ENCODE results near the gene GOLM1.

- no peak for TF ChIP-seq CTCF (IDR thresholded peaks at IDR 0.05 in 8 of 11, conservative IDR thresholded peaks at IDR 0.05 in 3 of 11)
- no peak for TF ChIP-seq POLR2A (IDR thresholded peaks at IDR 0.05)
- TF ChIP-seq POLR2AphosphoS5 (IDR thresholded peaks at IDR 0.05) = no peak
These were observed 29.0 kb upstream of the GOLM1 start for GRCh38 chr9:86128235-86128822.

Measured in spleen (tissue), 7 donors.